ENCODE results near the gene CFTR.

DNA sequence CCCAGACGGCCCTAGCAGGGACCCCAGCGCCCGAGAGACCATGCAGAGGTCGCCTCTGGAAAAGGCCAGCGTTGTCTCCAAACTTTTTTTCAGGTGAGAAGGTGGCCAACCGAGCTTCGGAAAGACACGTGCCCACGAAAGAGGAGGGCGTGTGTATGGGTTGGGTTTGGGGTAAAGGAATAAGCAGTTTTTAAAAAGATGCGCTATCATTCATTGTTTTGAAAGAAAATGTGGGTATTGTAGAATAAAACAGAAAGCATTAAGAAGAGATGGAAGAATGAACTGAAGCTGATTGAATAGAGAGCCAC is 184 bp downstream of the CFTR start:
- TF ChIP-seq POLR2A (IDR thresholded peaks at IDR 0.05), result no peak
- TF ChIP-seq, protein P1, sequence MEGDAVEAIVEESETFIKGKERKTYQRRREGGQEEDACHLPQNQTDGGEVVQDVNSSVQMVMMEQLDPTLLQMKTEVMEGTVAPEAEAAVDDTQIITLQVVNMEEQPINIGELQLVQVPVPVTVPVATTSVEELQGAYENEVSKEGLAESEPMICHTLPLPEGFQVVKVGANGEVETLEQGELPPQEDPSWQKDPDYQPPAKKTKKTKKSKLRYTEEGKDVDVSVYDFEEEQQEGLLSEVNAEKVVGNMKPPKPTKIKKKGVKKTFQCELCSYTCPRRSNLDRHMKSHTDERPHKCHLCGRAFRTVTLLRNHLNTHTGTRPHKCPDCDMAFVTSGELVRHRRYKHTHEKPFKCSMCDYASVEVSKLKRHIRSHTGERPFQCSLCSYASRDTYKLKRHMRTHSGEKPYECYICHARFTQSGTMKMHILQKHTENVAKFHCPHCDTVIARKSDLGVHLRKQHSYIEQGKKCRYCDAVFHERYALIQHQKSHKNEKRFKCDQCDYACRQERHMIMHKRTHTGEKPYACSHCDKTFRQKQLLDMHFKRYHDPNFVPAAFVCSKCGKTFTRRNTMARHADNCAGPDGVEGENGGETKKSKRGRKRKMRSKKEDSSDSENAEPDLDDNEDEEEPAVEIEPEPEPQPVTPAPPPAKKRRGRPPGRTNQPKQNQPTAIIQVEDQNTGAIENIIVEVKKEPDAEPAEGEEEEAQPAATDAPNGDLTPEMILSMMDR (IDR thresholded peaks at IDR 0.05), result no peak

All from Peyer's patch (tissue), 4 donors.